Stomach (tissue), 4 donors: ENCODE measurements around the gene STXBP2.

Source experiments
- EP300 ChIP-seq: sonication (generic); formaldehyde crosslinking; IDR thresholded peaks from one replicate; pipeline ENCODE4 v1.6.1; 2017; ENCODE audit warnings: antibody characterized with exemption
- POLR2A ChIP-seq, 4 donors: fragments of 450-650 bp; IDR thresholded peaks; one replicate each; pipeline ENCODE4 v1.6.1; 2016; ENCODE audit warnings: antibody characterized with exemption in 4 of 4, control low read depth in 2 of 4, mild to moderate bottlenecking in 1 of 4, moderate library complexity in 1 of 4
- POLR2AphosphoS5 ChIP-seq, 3 donors: sonication (generic); formaldehyde crosslinking; IDR thresholded peaks; one replicate each; pipeline ENCODE4 v1.6.1; 2016; ENCODE audit warnings: antibody characterized with exemption in 3 of 3
- TF ChIP-seq, protein P1 (sequence below), 7 experiments: fragments of 450-650 bp in 4 of 7; fragments of 200-600 bp in 3 of 7; sonication (generic) in 3 of 7; IDR thresholded peaks; one replicate each; pipeline ENCODE4 v1.5.1; 2016 to 2019; ENCODE audit warnings: antibody characterized with exemption in 7 of 7, control low read depth in 2 of 7, mild to moderate bottlenecking in 1 of 7

DNA sequence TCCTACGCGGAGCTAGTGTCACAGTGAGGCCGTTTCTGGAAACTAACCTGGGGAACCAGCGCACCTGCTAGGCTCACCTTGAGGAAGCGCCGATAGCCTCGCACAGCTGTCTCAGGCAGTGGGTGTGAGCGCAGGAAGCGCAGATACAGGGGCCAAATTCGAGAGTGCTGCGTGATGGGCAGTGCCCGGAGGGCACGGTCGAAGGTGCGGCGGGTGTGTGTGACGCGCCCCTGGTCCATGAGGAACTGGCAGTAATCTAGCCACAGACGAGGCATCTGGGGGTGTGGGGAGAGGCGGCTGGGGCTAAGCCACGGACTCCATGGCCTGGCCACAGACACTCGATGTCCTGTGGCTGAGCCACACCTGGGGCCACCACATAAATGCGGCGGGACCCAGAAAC, 9.7 kb upstream of the STXBP2 start:
- TF ChIP-seq, protein P1, sequence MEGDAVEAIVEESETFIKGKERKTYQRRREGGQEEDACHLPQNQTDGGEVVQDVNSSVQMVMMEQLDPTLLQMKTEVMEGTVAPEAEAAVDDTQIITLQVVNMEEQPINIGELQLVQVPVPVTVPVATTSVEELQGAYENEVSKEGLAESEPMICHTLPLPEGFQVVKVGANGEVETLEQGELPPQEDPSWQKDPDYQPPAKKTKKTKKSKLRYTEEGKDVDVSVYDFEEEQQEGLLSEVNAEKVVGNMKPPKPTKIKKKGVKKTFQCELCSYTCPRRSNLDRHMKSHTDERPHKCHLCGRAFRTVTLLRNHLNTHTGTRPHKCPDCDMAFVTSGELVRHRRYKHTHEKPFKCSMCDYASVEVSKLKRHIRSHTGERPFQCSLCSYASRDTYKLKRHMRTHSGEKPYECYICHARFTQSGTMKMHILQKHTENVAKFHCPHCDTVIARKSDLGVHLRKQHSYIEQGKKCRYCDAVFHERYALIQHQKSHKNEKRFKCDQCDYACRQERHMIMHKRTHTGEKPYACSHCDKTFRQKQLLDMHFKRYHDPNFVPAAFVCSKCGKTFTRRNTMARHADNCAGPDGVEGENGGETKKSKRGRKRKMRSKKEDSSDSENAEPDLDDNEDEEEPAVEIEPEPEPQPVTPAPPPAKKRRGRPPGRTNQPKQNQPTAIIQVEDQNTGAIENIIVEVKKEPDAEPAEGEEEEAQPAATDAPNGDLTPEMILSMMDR (IDR thresholded peaks at IDR 0.05): no peak
- TF ChIP-seq EP300 (no peak), POLR2A (IDR thresholded peaks at IDR 0.05) (no peak), POLR2AphosphoS5 (IDR thresholded peaks at IDR 0.05) (no peak)
